Fibroblast of villous mesenchyme (primary cell): ENCODE data around the gene RASSF4. TPM values are rescaled to one million over a fixed set of nuclear protein-coding genes. Genes with fewer than 3 reads are reported as not detected.

Source experiments
- DNase-seq: peaks from one replicate; pipeline ENCODE4 v3.0.0-alpha.2; 2010; ENCODE audit warnings: low read depth
- H3K4me3 ChIP-seq: 2 replicates; pipeline ENCODE4 v1.5.1; 2011; ENCODE audit warnings: low read depth, mild to moderate bottlenecking, low read length
- CTCF ChIP-seq: IDR thresholded peaks from 2 replicates; pipeline ENCODE4 v1.5.1; 2012; ENCODE audit warnings: low read depth, mild to moderate bottlenecking, low read length; ENCODE audit not compliant: insufficient read depth
- total RNA-seq: library from RNA; depleted of rRNA; stranded (reverse); fragments of >200 nt; gene quantifications from 2 replicates; pipeline ENCODE4 v1.2.3, GENCODE V29; 2012

RASSF4 gene
- total RNA-seq, 1 donor, result 6.0 TPM

GRCh38 chr10:44984671-44985101 is 25.1 kb downstream of the RASSF4 start:
- no peak overlapping the region for H3K4me3 ChIP-seq
- no peak for DNase-seq
- TF ChIP-seq CTCF, result no peak

- no peak overlapping the region for H3K4me3 ChIP-seq
- DNase-seq, result no peak
- TF ChIP-seq CTCF, result no peak
These were observed 25.6 kb downstream of the RASSF4 start for GRCh38 chr10:44985175-44985681.

GRCh38 chr10:44986179-44986578 is 26.6 kb downstream of the RASSF4 start:
- no peak for DNase-seq
- no peak for TF ChIP-seq CTCF
- H3K4me3 ChIP-seq, result no peak overlapping the region

- no peak for DNase-seq
- H3K4me3 ChIP-seq, result no peak overlapping the region
- no peak for TF ChIP-seq CTCF
These were observed 27.1 kb downstream of the RASSF4 start for GRCh38 chr10:44986670-44987069.

- TF ChIP-seq CTCF, result no peak
- DNase-seq, result no peak
- no peak overlapping the region for H3K4me3 ChIP-seq
These were observed 29.5 kb downstream of the RASSF4 start for GRCh38 chr10:44988957-44989585.

- TF ChIP-seq CTCF, result no peak
- no peak overlapping the region for H3K4me3 ChIP-seq
- DNase-seq, result no peak
These were observed 30.1 kb downstream of the RASSF4 start for GRCh38 chr10:44989597-44990301.

GRCh38 chr10:44990302-44990655 is 30.7 kb downstream of the RASSF4 start:
- TF ChIP-seq CTCF, result peak; percentile 51
- no peak for DNase-seq
- no peak overlapping the region for H3K4me3 ChIP-seq
